Measurements from ENCODE around the gene MPHOSPH9. TPM values are rescaled to one million over a fixed set of nuclear protein-coding genes. Genes with fewer than 3 reads are reported as not detected.

MPHOSPH9 gene
- total and polyA plus RNA-seq, 2 of the 4 experiments (the other 2 are of a cell fraction) = 7.6 to 17.0 TPM

DNA sequence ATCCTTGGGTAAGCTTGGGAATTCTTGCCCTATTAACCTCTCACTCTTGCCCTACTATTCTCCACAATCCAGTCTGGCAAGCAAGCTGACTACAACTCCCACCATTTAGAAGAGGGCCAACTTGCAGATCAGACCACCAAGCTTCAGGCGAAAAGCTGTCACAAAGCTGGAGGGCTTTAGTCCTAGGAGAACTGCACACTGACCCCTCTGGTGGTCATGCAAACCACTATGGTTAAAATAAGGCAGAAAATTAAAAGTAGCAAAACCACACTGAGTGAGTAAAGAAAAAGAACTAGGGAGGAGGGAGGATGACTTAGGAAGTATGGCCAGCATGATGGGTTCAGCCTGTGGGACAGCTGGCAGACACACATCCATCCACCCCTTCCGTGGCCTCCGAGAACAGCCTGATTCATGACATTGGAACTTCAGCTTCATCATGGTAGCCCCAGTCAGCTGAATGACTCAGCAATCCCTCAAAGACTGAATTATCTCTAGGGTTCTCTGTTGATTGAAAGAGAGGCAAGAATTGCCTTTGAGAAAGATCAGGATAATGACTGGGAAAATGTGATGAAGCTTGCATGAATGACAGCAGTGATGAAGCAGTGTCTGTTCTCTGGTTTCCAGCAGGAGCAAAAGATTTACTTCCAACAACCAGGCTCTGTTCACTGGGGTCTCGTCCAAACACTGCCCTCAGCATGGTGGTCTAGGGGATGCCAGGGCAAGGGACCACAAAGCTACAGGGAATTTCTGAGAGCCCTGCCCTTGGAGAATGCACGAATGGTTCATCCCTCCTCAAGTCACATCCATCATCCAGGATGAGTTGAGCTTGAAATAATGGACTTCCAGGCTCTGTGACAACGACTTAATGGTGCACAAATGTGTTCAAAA, 106.4 kb downstream of the MPHOSPH9 start (continued):
- TF ChIP-seq MAFK (IDR thresholded peaks at IDR 0.05; ENCODE audit: low read depth, low read length) (peak; percentile 85), BHLHE40 (IDR thresholded peaks at IDR 0.05; ENCODE audit: low read depth, low read length) (peak; percentile 31; the same call in 1 of the 2 replicates), CEBPB (IDR thresholded peaks at IDR 0.05; ENCODE audit: low read depth, low read length) (no peak)

DNA sequence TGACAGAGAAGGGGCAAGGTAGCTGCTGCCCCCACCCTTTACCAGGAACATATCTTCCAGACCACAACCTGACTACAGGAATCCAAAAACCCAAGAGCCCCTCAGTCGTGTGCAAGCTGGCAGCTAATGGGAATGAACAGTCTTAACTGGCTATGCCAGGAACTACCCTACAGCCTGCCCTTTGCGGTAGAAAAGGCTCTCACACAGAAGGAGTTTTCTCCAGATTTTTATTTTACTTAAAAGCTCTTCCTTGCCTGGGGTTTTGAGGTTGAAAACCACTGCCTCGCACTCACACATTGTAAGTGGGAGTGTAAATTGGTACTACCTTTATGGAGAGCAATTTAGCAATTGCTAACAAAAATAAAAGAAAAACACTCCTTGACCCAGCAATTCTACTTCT, 110.3 kb downstream of the MPHOSPH9 start:
- H4K20me1 ChIP-seq (ENCODE audit: insufficient read depth, low read length) = peaks cover 13% of the 10 kb centered on the region
- no peaks in the 10 kb centered on the region for H3K9me3 ChIP-seq (ENCODE audit: control insufficient read depth, insufficient read depth, low read length)
- no peak overlapping the region for H3K18ac ChIP-seq (ENCODE audit: low read depth, low read length)
- intact Hi-C loops (cut with micrococcal nuclease) = no loop called here
- no peak overlapping the region for H4K5ac ChIP-seq (ENCODE audit: low read depth, low read length)
- no peak overlapping the region for H3K23ac ChIP-seq (ENCODE audit: low read depth, low read length)
- H3K27me3 ChIP-seq (ENCODE audit: control insufficient read depth, insufficient read depth, low read length) = no peaks in the 10 kb centered on the region
- H4K8ac ChIP-seq (ENCODE audit: low read depth in 2 of 2, low read length in 2 of 2) = no peak overlapping the region
- no CpG with 5 or more reads among the region's 3 CpGs for WGBS, 2 experiments (ENCODE audit: extremely low coverage in 2 of 2, insufficient read length in 1 of 2)
- ChIA-PET CTCF (no interaction called here), POLR2A (ENCODE audit: unreplicated experiment) (no interaction called here)
- no peaks in the 10 kb centered on the region for H3K36me3 ChIP-seq (ENCODE audit: control insufficient read depth, insufficient read depth, low read length)
- H3K79me1 ChIP-seq (ENCODE audit: low read depth in 1 of 2, low read length in 2 of 2) = peaks cover 5 to 41% of the 10 kb centered on the region in 2 experiments; a peak in 3 of 4 replicates
- no TSS peak for BruUV-seq (replicated peaks)
- no peak overlapping the region for H3K9ac ChIP-seq (ENCODE audit: low read depth, low read length)
- DNase-seq = no peak
- H3K4ac ChIP-seq (ENCODE audit: low read depth, low read length) = no peak overlapping the region
- H2AK9ac ChIP-seq (replicated peaks; ENCODE audit: low read depth, low read length, poor library complexity) = no peak overlapping the region
- H2AK5ac ChIP-seq (ENCODE audit: low read depth, low read length) = peak overlapping the region; percentile 76; the same call in 1 of the 2 replicates
- H3K27ac ChIP-seq (ENCODE audit: insufficient read depth, low read length) = no peak overlapping the region
- H2BK120ac ChIP-seq (ENCODE audit: low read depth, low read length) = no peak overlapping the region
- H3K4me3 ChIP-seq (ENCODE audit: insufficient read depth, low read depth, low read length) = no peak overlapping the region
- H2AFZ ChIP-seq (replicated peaks; ENCODE audit: low read length, poor library complexity) = no peak overlapping the region
- no peak overlapping the region for H2BK20ac ChIP-seq (ENCODE audit: low read depth, low read length)
- ATAC-seq (ENCODE audit: low read depth) = no peak
- peaks cover 17% of the 10 kb centered on the region for H3K9me1 ChIP-seq (ENCODE audit: insufficient read depth, low read length)
- no peak overlapping the region for H2BK5ac ChIP-seq (ENCODE audit: low read depth, low read length, poor library complexity, severe bottlenecking)
- peaks cover 21% of the 10 kb centered on the region for H3K4me1 ChIP-seq (ENCODE audit: control insufficient read depth, insufficient read depth, low read length)
- H3K4me2 ChIP-seq (ENCODE audit: low read depth, low read length) = no peak overlapping the region
- dilution Hi-C loops (cut with HindIII; ENCODE audit: low sequenced_read_pairs, unreplicated experiment) = no loop called here
- H3K14ac ChIP-seq (replicated peaks; ENCODE audit: low read depth, low read length) = no peak overlapping the region
- no peak overlapping the region for H4K91ac ChIP-seq (ENCODE audit: insufficient read depth, low read depth, low read length)
- H3K56ac ChIP-seq (ENCODE audit: extremely low read depth, insufficient read depth, low read length) = no peak overlapping the region
- in situ Hi-C loops (cut with MboI; ENCODE audit: low sequenced_read_pairs) = no loop called here
- H2BK15ac ChIP-seq (ENCODE audit: low read depth, low read length) = no peak overlapping the region
- TF ChIP-seq MAZ (IDR thresholded peaks at IDR 0.05; ENCODE audit: borderline replicate concordance, low read depth, low read length) = no peak
- TF ChIP-seq MAFK (IDR thresholded peaks at IDR 0.05; ENCODE audit: low read depth, low read length) = no peak
- TF ChIP-seq RCOR1 (IDR thresholded peaks at IDR 0.05; ENCODE audit: insufficient replicate concordance, low read length) = no peak
- TF ChIP-seq, protein P1, sequence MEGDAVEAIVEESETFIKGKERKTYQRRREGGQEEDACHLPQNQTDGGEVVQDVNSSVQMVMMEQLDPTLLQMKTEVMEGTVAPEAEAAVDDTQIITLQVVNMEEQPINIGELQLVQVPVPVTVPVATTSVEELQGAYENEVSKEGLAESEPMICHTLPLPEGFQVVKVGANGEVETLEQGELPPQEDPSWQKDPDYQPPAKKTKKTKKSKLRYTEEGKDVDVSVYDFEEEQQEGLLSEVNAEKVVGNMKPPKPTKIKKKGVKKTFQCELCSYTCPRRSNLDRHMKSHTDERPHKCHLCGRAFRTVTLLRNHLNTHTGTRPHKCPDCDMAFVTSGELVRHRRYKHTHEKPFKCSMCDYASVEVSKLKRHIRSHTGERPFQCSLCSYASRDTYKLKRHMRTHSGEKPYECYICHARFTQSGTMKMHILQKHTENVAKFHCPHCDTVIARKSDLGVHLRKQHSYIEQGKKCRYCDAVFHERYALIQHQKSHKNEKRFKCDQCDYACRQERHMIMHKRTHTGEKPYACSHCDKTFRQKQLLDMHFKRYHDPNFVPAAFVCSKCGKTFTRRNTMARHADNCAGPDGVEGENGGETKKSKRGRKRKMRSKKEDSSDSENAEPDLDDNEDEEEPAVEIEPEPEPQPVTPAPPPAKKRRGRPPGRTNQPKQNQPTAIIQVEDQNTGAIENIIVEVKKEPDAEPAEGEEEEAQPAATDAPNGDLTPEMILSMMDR (conservative IDR thresholded peaks at IDR 0.05; ENCODE audit: low read depth, low read length) = no peak
- no peak for TF ChIP-seq NFE2L2 (IDR thresholded peaks at IDR 0.05; ENCODE audit: low read depth, low read length)
- TF ChIP-seq, protein P2, sequence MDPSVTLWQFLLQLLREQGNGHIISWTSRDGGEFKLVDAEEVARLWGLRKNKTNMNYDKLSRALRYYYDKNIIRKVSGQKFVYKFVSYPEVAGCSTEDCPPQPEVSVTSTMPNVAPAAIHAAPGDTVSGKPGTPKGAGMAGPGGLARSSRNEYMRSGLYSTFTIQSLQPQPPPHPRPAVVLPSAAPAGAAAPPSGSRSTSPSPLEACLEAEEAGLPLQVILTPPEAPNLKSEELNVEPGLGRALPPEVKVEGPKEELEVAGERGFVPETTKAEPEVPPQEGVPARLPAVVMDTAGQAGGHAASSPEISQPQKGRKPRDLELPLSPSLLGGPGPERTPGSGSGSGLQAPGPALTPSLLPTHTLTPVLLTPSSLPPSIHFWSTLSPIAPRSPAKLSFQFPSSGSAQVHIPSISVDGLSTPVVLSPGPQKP (IDR thresholded peaks at IDR 0.05; ENCODE audit: borderline replicate concordance, low read depth, low read length) = no peak
- TF ChIP-seq CHD1 (IDR thresholded peaks at IDR 0.05; ENCODE audit: low read depth, low read length) = no peak
- TF ChIP-seq RFX5 (IDR thresholded peaks at IDR 0.05; ENCODE audit: low read depth, low read length) = no peak
- no peak for TF ChIP-seq SMC3 (IDR thresholded peaks at IDR 0.05; ENCODE audit: low read depth, low read length)
- TF ChIP-seq RAD21 (IDR thresholded peaks at IDR 0.05; ENCODE audit: low read length) = no peak
- no peak for TF ChIP-seq CEBPB (IDR thresholded peaks at IDR 0.05; ENCODE audit: low read depth, low read length)
- no peak for TF ChIP-seq MXI1 (IDR thresholded peaks at IDR 0.05; ENCODE audit: borderline replicate concordance, low read depth, low read length)

Measured in IMR-90 (cell line).